Colonic mucosa (tissue), 4 donors: ENCODE measurements around the gene PTGIS. TPM values are rescaled to one million over a fixed set of nuclear protein-coding genes. Genes with fewer than 3 reads are reported as not detected.
A peak's percentile ranks its signal among the peaks of the same experiment; 100 is the strongest.

Experiments used
- DNase-seq: peaks from one replicate; pipeline ENCODE4 v3.0.0-alpha.2; 2020
- H3K27ac ChIP-seq: fragments of 200-600 bp; one replicate; pipeline ENCODE4 v1.8.0; 2021
- H3K27me3 ChIP-seq: fragments of 200-600 bp; one replicate; pipeline ENCODE4 v1.8.0; 2021
- H3K36me3 ChIP-seq: fragments of 200-600 bp; one replicate; pipeline ENCODE4 v1.8.0; 2021
- H3K4me1 ChIP-seq: fragments of 200-600 bp; one replicate; pipeline ENCODE4 v1.8.0; 2021; ENCODE audit warnings: mild to moderate bottlenecking
- H3K4me3 ChIP-seq: fragments of 200-600 bp; one replicate; pipeline ENCODE4 v1.8.0; 2021
- H3K9ac ChIP-seq, 2 donors: one replicate each; pipeline ENCODE4 v1.7.0; 2013; ENCODE audit warnings: control low read depth in 2 of 2, low read depth in 2 of 2, low read length in 2 of 2
- H3K9me3 ChIP-seq: fragments of 200-600 bp; one replicate; pipeline ENCODE4 v1.8.0; 2021
- intact Hi-C: fragments of 100-400 bp; cut with DNase I; formaldehyde crosslinking; loops from one replicate; pipeline ENCODE4 v1.14.1; 2022
- total RNA-seq, 2 donors: library from RNA; stranded (reverse); fragmentation: NEBNext Ultra II Directional in 1 of 2; extraction: Animal tissue kit (Norgen Biotek cat#: 25700) in 1 of 2; gene quantifications; one replicate each; pipeline ENCODE4 v1.2.1, GENCODE V29; 2021
- TF ChIP-seq, protein P1 (sequence below): fragments of 200-600 bp; IDR thresholded peaks from one replicate; pipeline ENCODE4 v1.8.0; 2022; ENCODE audit warnings: antibody characterized with exemption, mild to moderate bottlenecking
- donor health status: healthy.
- donor health status: DM: no; HTN: no; CAD: no.
- donor health status: DM: no; HTN: no; CAD: no.

PTGIS gene
- total RNA-seq, 2 donors from 2014 or later = 0.94 to 8.0 TPM

DNA sequence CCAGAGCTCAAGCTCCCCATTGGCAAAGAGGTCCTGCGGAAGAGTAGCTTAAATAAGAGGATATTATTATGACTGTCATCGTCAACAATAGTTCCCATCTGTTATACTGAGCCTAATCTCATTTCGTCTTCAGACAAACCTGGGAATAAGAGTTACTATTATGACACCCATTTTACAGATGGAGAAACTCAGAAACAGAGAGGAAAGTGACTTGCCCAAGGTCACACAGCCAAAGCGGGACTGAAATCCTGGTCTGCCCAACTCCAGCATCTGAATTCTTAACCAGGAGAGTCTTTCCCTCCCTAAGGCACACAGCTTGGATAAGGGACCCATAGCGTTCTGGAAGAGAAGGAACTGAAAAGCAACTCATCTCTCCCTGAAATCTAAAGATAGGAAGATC, 23.4 kb downstream of the PTGIS start:
- DNase-seq = no peak
- intact Hi-C loops = no loop called here

DNA sequence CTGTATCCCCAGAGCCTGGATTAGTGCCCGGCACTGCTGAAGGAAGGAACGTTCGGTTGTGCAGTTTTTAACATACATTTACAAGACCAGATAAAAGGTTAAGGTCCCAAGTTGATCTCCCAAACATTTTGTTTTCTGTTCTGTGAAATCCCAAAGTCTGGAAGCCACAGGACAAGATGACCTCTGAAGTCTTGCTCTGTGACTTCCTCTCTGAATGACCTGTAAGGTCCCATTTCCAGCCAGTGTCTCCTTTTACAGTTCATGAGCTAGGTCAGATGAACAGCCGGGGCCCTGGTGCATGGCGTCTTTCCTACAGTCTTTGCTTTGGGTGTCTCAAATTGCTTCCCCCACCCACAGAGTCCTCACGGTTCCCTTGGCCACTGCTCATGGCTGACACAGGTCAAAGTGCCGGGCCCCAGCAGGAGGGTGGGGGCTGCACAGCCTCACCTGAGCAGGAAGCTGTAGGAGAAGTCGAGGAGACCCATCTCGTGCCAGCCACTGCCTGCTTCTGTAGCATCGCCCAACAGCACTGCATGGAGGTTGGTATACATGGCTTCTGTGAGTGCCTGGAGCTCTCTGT, 24.0 kb downstream of the PTGIS start:
- Histone ChIP-seq H3K4me1 (no peaks in the 10 kb centered on the region), H3K27me3 (no peaks in the 10 kb centered on the region), H3K36me3 (no peaks in the 10 kb centered on the region), H3K4me3 (no peak overlapping the region), H3K9ac (no peak overlapping the region), H3K9me3 (no peaks in the 10 kb centered on the region), H3K27ac (no peak overlapping the region)
- TF ChIP-seq, protein P1, sequence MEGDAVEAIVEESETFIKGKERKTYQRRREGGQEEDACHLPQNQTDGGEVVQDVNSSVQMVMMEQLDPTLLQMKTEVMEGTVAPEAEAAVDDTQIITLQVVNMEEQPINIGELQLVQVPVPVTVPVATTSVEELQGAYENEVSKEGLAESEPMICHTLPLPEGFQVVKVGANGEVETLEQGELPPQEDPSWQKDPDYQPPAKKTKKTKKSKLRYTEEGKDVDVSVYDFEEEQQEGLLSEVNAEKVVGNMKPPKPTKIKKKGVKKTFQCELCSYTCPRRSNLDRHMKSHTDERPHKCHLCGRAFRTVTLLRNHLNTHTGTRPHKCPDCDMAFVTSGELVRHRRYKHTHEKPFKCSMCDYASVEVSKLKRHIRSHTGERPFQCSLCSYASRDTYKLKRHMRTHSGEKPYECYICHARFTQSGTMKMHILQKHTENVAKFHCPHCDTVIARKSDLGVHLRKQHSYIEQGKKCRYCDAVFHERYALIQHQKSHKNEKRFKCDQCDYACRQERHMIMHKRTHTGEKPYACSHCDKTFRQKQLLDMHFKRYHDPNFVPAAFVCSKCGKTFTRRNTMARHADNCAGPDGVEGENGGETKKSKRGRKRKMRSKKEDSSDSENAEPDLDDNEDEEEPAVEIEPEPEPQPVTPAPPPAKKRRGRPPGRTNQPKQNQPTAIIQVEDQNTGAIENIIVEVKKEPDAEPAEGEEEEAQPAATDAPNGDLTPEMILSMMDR = no peak
- DNase-seq = no peak
- intact Hi-C loops = no loop called here

More for the DNA sequence above, 23.4 kb downstream of the PTGIS start:
- Histone ChIP-seq H3K9ac (no peak overlapping the region), H3K27ac (no peak overlapping the region), H3K4me3 (no peak overlapping the region), H3K27me3 (no peaks in the 10 kb centered on the region), H3K36me3 (no peaks in the 10 kb centered on the region), H3K9me3 (no peaks in the 10 kb centered on the region), H3K4me1 (no peaks in the 10 kb centered on the region)
- TF ChIP-seq, protein P1 = no peak

DNA sequence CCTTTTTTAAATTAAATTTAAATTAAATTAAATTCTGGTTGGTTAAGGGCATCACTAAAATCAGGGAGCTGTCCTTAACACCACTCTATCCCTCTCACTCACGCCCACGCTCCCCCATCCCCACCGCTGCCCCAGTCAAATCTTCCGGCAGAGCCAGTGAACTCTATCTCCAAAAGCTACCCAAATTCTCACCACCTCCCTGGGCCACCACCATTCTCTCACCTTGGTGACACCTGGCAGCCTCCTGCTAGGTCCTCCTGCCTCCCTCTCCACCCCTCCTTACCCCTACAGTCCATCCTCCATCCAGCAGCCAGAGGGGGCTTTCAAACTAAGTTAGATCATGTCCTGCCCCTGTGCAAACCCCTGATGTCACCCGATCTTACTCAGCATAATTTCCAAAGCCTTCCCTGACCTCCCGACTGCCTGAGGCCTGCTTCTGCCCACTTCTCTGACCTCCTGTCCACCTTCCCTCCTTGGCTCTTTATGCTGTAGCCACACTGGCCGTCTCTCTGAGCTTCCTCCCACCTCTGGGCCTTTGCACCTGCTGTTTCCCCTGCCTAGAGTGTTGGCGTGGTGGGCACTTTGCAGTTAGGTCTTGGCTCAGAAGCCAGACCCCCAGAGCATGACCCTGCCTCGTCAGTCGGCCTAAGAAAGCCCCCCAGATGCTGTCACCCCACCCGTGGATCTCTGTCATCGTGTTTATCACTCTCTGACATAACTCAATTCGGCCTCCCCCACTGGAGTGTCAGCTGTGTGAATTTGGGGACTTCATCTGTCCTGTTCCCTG, 24.7 kb downstream of the PTGIS start:
- TF ChIP-seq, protein P1 = no peak
- intact Hi-C loops = no loop called here
- no peak overlapping the region for H3K27ac ChIP-seq
- H3K4me1 ChIP-seq = no peaks in the 10 kb centered on the region
- no peaks in the 10 kb centered on the region for H3K9me3 ChIP-seq
- no peak overlapping the region for H3K9ac ChIP-seq
- no peaks in the 10 kb centered on the region for H3K36me3 ChIP-seq
- no peaks in the 10 kb centered on the region for H3K27me3 ChIP-seq
- H3K4me3 ChIP-seq = no peak overlapping the region
- no peak for DNase-seq

DNA sequence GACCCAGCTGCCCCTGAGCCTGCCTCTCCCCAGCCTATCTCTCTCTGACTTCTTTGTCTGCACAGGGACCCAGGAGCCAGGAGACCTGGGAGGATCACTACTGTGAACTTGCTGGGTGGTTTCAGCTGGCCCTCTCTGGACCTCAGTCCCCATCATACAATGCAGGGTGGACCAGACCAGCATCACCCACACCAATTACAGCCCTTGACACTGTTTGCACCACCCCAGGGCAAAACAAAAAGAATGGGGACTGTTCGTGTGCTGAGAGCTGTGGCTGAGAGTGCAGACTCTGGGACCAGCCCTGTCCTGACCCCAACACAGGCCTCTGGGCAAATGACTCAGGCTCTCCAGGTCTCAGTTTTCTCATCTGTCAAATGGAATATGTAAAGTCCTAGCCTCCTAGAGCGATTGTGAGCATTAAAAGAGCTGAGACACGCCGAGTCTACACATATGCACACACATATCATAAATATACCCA, 25.4 kb downstream of the PTGIS start:
- no peaks in the 10 kb centered on the region for H3K36me3 ChIP-seq
- no peak for DNase-seq
- H3K4me1 ChIP-seq = no peaks in the 10 kb centered on the region
- H3K9me3 ChIP-seq = no peaks in the 10 kb centered on the region
- no peak overlapping the region for H3K4me3 ChIP-seq
- H3K27ac ChIP-seq = no peak overlapping the region
- no peak overlapping the region for H3K9ac ChIP-seq
- TF ChIP-seq, protein P1 = no peak
- intact Hi-C loops = no loop called here
- no peaks in the 10 kb centered on the region for H3K27me3 ChIP-seq

DNA sequence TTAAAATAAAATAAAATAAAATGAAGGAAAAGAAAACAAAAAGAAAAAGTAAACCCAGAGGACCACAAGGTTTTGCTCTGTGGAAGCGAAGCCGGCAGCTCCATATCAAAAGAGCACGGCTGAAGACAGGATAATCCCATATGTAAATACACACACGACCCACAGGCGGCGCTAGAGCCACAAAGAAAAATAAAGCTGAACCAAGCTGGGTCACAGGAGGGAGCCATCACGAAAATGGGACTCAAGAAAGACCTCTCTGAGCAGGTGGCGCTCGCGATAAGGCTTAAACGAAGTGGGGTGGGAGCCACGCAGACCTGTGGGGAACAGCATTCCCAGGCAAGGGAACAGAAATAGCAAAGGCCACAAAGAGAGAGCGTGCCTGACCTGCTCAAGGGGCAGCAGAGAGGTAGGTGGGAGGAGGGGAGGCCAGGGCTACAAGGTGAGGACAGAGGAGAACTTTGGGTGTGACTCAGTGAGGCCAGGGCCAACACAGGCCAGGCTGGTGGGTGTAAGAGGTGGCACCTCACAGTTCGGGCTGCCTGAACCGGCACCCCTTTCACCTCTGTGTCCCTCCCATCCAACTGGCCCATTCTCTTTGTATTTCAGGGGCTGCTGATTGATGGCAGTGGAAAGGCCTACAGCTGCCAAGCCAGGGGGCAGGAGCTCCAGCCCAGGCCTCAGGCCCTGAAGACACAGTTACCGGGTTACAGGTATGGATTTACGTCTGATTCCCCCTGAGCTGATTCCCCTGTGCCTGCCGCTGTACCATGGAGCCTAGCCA, 26.0 kb downstream of the PTGIS start:
- Histone ChIP-seq H3K36me3 (no peaks in the 10 kb centered on the region), H3K27ac (no peak overlapping the region), H3K9ac (no peak overlapping the region), H3K4me3 (no peak overlapping the region), H3K27me3 (no peaks in the 10 kb centered on the region), H3K9me3 (no peaks in the 10 kb centered on the region), H3K4me1 (no peaks in the 10 kb centered on the region)
- TF ChIP-seq, protein P1 = peak; percentile 78
- intact Hi-C loops = loop anchor here (2.0 kb wide), 1 partner anchor 67 kb away; no protein-coding TSS in a partner anchor
- DNase-seq = peak; percentile 80
